HG02970 (cell line): Measurements from ENCODE around the gene ATRAID.
"Not testable (repeated sequence)": the region's sequence is repeated elsewhere in the genome, so short reads cannot be mapped to it uniquely, and the experiment has no call there.

ENCODE experiments used
- ATAC-seq: cut with Tn5 transposase; IDR thresholded peaks from one replicate; pipeline ENCODE4 v1.9.1; 2021; ENCODE audit warnings: mild to moderate bottlenecking, moderate library complexity, moderate number of reproducible peaks; ENCODE audit not compliant: unreplicated experiment, low FRiP score

The ATRAID gene

DNA sequence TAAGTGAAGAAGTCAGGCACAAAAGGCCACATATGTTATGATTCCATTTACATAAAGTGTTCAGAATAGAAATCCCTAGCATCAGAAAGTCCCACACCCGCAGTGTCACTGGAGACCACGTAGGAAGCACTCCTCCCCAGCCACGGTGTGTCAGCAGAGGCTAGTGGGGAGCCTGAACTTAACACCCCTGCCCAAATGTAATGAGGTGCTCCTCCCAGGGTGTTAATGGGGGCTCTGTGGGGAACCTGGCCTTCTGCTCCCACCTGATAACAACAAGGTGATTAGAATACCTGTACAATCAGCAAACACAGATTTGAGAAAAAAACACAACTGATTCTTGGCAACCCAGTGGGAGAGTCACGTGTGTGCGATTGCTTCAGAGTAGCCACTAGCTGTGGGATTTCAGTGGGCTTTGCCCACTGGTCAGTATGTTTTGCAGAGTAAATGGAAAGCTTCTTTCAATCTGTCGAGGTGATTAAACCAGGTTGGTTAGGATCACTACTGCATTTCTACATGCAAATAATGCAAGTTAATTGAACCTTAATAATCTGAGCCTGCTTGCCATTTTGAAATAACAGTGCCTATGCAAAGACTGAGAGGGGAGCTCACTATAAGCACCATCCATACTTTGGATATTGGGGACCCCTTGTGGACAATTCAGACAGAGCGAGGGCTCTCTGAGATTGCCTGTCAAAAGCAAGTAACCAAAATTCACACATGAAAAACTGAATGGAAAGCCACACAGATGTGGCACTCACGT lies 20.6 kb upstream of the ATRAID start:
- ATAC-seq: no peak

DNA sequence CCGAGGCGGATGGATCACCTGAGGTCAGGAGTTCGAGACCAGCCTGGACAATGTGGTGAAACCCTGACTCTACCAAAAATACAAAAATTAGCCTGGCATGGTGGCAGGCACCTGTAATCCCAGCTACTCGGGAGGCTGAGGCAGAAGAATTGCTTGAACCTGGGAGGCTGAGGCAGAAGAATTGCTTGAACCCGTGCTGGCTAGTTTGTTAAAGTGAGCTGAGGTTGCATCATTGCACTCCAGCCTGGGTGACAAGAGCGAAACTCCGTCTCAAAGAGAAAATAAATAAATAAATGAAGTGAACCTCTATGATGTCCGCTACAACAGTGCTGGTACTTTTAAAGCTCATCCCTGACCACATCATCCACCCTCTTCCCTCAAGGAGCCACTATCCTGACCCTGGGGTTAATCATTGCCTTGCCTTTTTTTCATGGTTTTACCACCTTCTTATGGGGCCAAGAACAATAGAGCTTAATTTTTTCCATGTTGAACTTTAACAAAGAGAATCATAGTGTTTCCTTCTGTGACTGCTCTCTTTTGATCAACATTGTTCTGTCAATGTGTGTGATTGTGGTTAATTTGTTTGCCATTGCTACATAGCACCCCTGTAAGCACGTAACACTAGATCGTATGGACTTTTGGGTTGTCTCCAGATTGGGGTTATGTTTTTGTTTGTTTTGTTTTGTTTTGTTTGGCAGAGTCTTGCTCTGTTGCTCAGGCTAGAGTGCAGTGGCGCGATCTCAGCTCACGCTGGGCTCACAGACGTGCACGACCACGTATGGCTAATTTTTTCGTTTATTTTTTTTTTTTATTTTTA lies 17.1 kb upstream of the ATRAID start:
- no peak for ATAC-seq

DNA sequence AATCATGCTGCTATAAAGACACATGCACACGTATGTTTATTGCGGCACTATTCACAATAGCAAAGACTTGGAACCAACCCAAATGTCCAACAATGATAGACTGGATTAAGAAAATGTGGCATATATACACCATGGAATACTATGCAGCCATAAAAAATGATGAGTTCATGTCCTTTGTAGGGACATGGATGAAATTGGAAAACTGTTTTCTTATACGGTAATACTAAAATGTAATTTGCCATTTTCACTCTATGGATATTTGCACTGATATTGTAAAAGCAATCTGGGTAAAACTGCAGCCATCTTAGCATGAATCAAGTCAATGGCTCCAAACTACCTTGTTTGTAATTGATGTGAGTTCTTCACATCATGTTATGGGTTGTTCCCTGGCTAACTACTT lies 16.0 kb upstream of the ATRAID start:
- not testable (repeated sequence) for ATAC-seq

DNA sequence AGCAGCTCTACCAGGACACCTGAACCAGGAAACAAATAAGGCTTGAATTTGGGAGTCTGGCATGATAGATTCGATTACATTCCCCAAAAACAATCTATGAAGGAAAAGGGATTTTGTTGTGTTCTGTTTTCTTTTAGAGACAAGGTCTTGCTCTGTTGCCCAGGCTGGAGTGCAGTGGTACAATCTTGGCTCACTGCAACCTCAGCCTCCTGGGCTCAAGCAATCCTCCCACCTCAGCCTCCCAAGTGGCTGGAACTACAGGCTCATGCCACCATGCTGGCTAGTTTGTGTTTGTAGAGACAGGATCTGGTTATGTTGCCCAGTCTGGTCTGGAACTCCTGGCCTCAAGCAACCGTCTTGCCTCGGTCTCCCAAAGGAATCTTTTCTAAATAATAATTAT lies 13.8 kb upstream of the ATRAID start:
- not testable (repeated sequence) for ATAC-seq

DNA sequence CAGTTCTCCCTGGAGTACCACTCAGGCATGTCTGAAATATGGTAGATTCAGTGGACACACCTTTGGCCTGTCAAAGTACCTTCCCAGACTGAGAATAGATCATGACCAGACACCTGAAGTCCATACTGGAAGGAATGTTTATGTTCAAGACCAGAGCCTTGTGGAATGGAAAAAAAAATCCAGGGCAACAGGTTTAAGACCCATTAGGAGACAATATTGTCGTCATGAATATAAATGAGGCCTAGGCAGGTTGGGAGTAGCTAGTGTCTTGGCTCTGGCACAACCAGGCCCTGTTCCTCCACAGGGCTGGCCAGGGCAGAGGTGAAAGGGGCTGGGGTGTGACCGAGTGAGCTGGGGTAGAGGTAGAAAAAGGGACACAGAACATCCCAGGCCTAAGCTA lies 13.2 kb upstream of the ATRAID start:
- no peak for ATAC-seq

DNA sequence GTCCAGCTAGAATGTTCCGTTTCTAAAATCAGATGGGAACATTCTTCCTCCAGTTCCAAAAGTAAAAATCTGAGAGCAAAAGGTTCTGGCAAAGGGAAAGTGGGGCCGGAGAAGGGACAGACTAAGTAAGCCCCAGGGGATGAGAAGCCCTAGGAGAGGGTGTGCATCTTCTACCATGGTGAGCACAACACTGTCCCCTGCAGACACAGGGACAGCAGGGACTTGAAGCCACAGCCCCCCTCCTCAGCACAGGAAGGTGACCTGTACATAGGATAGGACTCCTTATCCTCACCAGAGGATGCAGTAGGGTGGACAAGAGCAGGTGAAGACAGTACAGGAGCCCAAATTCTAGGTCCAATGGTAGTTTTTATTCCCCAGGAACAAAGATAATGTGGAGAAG lies 12.6 kb upstream of the ATRAID start:
- ATAC-seq: no peak

DNA sequence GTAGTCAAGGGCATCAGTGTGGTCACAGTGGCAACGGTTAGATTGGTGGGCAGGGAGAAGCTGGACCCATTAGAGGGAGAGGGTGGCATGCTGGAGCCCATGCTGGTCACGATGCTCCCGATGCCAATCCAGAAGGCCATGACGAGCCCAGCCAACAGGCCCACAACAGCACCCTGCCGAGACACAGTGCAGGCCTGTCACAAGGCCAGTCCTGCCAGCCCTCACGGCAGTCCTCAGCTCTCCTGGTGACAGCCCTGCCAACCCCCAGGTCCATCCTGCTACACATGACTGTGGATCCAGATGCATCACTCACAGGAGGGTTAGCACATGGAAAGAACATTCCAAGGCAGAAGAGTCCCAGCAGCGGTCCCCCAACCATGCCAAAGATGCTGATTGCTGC lies 10.2 kb upstream of the ATRAID start:
- no peak for ATAC-seq

DNA sequence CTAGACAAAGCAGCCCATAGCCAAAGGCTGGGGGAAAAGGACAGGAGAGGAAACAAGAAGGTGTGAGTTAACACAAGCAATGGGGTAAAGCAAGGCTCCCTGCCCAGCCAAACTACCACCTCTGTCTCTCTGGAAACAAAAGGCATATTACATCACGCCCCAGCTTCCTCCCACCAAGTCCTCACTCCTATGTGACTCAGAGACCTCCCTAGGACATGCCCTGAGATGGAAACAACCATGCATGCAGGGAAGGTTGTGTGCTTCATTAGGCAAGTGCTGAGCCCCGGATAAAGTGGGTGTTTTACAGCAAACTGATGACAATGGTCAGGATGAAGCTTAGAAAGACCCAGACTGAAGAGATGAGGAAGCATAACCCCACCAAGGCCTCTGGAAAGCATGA lies 9.0 kb upstream of the ATRAID start:
- no peak for ATAC-seq

DNA sequence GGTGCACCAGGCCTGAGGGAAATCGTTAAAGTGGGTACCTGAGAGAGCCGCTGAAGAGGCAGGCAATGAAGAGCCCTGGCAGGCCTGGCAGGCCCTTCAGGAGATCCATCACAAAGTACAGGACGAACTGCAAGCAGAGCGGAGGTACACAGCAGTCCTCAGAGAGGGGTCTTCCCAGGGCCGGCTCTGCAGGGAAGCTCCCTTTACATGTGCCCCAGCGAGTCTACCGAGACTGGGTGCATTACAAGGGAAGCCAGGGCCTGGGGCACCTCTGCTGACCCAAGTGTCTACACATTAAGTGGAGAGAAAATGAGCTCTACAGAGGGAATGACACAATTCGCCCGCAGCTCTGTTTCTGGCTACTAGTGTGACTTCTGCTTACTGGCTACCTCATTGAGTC lies 8.1 kb upstream of the ATRAID start:
- no peak for ATAC-seq

DNA sequence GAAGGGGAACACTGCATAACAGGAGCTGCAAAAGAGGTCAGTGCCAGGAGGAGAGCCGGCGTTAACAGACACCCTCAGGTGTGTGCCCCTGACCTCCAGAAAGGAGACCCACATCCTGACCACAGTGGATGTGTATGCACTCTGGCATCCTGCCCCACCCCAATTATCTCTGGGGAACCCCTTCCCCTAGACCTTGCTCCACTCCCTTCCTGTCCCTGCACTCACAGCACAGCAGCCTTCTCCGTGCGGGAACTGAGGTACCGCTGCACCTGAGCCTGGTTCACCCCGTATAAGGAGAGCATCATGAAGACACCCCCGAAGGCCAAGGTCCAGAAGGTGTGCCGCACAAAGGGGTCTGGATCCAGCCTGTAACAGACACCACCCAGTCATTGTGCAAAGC lies 7.3 kb upstream of the ATRAID start:
- no peak for ATAC-seq

DNA sequence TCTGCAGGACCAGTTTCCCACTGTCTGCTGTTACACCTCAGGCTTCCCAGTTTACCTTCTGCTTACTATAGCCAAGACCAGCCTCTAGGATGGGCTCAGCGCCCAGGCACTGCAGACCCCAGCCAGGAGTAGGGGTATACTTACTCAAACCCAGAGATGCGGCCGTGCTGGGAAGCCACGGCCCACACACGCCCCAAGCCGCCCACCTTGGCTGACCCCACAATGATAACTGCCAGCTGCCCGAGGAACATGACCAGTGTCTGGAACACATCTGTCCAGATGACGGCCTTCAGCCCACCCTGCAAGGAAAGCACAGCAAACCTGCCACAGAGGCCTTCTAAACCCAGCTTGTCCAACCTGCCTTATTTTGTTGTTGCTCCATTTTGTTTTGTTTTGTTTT lies 6.6 kb upstream of the ATRAID start:
- no peak for ATAC-seq

DNA sequence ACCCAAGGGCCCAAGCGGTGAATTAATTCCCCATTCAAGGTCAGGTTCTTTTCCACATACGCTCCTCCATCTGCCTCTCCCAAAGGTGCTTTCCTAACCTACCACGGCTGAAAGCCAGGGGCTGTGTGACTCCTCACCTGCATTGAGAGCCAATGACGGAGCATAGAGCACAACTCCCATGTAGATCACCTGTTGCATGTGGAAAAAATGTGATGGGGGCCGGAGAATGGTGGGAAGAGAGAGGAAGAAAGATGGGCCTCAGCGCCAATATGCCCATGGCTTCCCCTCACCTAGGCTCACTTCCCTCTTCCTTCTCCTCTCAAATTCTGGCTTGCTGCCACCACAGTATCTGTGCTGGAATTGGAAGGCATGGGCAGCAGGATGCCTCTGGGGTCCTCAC lies 5.5 kb upstream of the ATRAID start:
- no peak for ATAC-seq

DNA sequence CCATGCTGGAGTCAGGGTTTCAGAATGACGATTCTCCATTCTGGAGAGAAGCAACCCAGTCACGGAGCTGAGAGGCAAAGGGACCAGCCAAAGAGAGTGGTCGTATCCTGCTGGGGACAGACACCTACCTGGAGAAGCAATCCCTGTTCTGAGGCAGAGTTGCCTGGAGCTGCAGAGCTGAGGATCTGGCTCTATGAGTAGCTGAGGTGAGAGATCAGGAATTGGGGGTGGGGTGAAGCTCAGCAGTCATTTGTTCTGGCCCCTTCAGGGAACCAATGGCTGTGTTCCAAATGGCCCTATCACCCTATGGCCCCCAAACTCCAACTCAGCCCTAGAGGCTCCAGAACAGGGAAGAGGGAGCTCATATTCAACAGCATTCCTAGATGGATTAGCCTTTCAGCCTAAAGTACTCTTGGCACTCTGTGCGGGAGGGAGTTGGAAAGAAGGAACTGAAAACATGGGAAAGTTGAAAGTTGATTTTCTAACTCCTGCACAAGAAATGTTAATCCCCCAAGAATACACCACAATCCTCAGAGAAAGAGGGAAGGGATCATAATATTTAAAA lies 3.3 kb upstream of the ATRAID start:
- no peak for ATAC-seq

DNA sequence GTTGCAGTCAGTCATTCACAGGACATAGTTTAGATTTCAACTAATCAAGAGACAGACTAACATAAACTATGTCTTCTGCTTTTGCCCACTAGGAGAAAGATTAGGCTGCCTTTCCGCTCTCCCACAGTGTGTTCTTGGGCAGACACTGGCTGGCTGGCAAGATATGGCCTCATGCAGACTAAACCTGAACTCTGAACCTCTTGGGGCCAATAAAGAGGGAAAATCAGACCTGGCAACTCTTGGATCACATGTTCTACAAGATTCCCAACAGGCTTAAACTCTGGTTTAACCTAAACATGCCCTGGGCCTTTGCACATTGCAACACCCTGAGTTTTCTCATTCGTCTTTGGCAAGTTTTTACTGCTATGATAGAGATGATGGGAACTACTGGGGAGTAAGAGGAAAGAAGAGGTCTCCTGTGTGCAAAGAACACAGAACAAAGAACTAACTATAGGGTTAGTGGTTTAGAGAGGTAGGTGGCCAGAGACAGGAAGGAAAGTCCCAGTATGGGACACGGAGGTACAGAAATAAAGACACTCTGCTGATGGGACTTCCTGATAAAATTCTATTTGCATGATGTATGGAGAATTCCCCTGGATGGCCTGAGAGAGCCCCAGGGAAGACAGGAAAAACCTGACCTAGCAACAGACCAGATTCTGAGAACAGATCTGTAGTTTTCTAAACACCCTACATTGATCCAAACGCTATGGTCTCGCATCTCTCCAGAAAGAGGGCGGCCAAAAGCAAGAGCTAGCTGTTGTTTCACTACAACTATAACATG lies 2.0 kb upstream of the ATRAID start:
- ATAC-seq: no peak

DNA sequence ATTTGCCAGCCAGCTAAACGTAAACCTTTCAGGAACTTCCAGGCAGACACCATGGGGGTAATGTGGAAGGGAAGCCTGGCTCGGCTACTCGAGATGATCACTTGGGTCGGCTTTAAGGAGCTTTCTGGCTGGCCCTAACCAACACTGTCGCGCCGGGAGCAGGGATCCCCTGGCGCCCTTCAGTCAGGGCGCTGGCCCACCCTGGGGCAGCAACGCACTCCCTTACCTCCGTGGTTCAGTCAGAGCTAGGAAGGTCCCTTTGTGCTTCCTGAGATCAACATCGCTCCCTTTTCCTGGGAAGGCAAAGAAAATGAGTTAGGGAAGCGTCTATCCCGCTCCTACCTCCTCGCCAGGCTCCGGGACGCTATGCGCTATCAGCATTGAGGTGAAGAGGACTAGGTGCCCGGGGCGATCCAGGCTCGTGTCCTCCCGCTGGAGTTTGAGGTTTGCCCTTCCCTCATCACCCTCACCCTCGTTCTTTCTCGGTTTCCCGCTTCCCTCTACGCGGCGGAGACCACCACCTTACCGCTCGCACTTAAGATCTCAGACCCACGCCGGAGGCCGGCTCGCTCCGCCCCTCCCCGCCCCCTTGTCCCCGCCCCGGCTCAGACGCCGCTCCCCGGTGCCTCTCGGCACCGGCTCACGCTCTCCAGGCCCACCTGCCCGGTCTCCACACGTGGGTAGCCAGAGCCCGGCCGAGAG lies 449 bp upstream of the ATRAID start:
- ATAC-seq: no peak

DNA sequence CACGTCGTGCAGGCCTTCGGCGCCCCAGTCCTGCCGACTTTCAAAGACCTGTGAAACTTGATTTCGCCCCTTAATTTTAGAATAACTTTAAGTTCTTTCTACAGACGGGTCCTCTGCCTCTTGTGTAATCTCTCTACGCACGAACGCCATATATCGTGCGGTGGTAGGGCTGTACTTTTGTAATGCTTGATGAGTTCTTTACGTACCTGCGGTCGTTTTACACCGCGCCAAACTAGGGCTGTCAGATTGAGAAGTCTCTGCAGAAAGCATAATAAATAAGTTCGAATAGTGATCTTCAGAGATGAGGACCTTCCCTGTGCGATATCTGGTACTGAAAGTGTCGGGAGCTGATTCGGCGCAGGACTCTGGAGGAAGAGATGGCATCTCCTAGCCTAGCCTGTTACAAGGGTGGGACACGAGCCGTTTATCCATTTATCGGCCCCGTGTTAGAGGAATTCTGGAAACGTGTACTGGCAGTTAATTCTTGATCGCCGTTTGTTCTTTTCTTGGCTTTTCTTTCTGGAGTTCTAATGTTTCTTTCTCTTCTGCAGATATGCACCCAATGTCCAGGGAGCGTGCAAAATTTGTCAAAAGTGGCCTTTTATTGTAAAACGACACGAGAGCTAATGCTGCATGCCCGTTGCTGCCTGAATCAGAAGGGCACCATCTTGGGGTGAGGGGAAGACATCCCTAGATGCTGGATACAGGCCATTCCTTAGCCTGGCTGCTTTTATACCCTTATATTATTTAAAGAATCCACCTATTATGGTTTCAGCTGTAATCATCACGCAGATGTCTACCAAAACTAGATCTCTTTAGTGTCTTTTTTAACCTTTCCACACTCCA lies 1.0 kb downstream of the ATRAID start:
- ATAC-seq: peak; percentile 3

DNA sequence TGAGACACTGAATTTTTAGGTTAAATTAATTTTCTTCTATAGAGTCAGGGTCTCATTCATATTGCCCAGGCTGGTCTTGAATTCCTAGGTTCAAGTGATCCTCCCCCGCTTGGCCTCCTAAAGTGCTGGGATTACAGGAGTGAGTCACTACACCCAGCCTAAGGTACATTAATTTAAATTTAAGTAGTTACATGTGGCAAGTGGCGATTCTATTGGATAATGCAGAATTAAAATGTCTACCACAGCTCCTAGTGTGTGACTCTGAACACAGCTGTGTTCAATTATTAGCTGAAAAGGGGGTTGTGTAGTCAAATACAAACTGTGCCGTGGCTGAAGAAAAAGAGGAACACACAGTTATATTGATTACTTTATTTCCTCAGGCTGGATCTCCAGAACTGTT lies 3.1 kb downstream of the ATRAID start:
- no peak for ATAC-seq

DNA sequence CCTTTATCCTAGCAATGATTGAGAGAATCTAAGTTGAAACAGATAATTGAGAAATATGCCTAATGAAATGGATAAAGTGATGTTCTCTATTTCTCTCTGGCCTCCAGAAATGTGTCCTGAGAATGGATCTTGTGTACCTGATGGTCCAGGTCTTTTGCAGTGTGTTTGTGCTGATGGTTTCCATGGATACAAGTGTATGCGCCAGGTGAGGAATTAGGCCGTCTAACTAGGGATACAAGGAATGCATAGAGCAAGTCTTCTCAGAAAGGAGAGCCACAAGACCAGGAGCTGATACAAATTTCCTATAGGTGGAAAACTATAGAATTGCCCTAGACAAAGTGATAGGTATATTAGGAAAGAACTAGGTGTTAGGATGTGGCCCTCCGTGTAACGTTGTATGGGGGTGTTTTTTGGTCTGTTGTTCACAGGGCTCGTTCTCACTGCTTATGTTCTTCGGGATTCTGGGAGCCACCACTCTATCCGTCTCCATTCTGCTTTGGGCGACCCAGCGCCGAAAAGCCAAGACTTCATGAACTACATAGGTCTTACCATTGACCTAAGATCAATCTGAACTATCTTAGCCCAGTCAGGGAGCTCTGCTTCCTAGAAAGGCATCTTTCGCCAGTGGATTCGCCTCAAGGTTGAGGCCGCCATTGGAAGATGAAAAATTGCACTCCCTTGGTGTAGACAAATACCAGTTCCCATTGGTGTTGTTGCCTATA lies 4.7 kb downstream of the ATRAID start:
- no peak for ATAC-seq
